H1 (cell line): ENCODE data around the gene HES7. TPM values are rescaled to one million over a fixed set of nuclear protein-coding genes. Genes with fewer than 3 reads are reported as not detected.

Source experiments
- CTCF ChIA-PET: fragments of 300-600 bp; sonication (Branson Sonifier 250); formaldehyde crosslinking; loops from one replicate; lab custom pipeline; 2021; ENCODE audit not compliant: partially characterized antibody; lab: Charles Lee
- POLR2A ChIA-PET: fragments of 300-600 bp; sonication (Branson Sonifier 250); formaldehyde crosslinking; loops from one replicate; lab custom pipeline; 2021; ENCODE audit warnings: inconsistent platforms; ENCODE audit not compliant: partially characterized antibody; lab: Charles Lee
- DNase-seq, 2 experiments: peaks; one replicate each; pipeline versions ENCODE4 v3.0.0 to v3.0.0-alpha.2; 2010 to 2022; ENCODE audit warnings: low spot score in 2 of 2, low read depth in 1 of 2, mixed read lengths in 1 of 2
- FAIRE-seq: peaks from 2 replicates; lab custom pipeline; 2011; peaks lifted over from hg19 to GRCh38; lab: Jason Lieb, UNC
- H2AFZ ChIP-seq: 2 replicates; pipeline ENCODE4 v1.8.1; 2012; ENCODE audit warnings: low read length, inconsistent platforms
- H2AK5ac ChIP-seq: 2 replicates; pipeline ENCODE4 v1.6.1; 2013; ENCODE audit warnings: low read depth, low read length
- H2BK120ac ChIP-seq: replicated peaks from 2 replicates; pipeline ENCODE3; 2013; ENCODE audit warnings: low read depth, low read length, inconsistent platforms
- H2BK12ac ChIP-seq: 2 replicates; pipeline ENCODE4 v1.6.1; 2013; ENCODE audit warnings: low read depth, low read length
- H2BK15ac ChIP-seq: 2 replicates; pipeline ENCODE4 v1.6.1; 2013; ENCODE audit warnings: low read length
- H2BK20ac ChIP-seq: 2 replicates; pipeline ENCODE4 v1.6.1; 2013; ENCODE audit warnings: low read length
- H2BK5ac ChIP-seq: 2 replicates; pipeline ENCODE4 v1.6.1; 2013; ENCODE audit warnings: low read depth, low read length
- H3K14ac ChIP-seq: 2 replicates; pipeline ENCODE4 v1.6.1; 2013; ENCODE audit warnings: inconsistent platforms; ENCODE audit not compliant: insufficient read length
- H3K18ac ChIP-seq: 2 replicates; pipeline ENCODE4 v1.6.1; 2013; ENCODE audit warnings: low read length; ENCODE audit errors: extremely low read depth
- H3K23ac ChIP-seq: 2 replicates; pipeline ENCODE4 v1.6.1; 2013; ENCODE audit warnings: inconsistent platforms; ENCODE audit not compliant: insufficient read length
- H3K23me2 ChIP-seq: 2 replicates; pipeline ENCODE4 v1.6.1; 2013; ENCODE audit warnings: low read depth, low read length
- H3K27ac ChIP-seq: 2 replicates; pipeline ENCODE4 v1.6.1; 2011; ENCODE audit warnings: low read depth, low read length, inconsistent platforms
- H3K27me3 ChIP-seq, 4 experiments: replicated peaks in 1 of 4; 1 replicate in 1 of 4; 2 replicates in 3 of 4; pipeline versions ENCODE4 v1.6.1 to v1.8.1; 2011 to 2013; ENCODE audit warnings: low read length in 3 of 4, mild to moderate bottlenecking in 3 of 4, inconsistent platforms in 2 of 4, mixed read lengths in 2 of 4, moderate library complexity in 1 of 4; ENCODE audit not compliant: control insufficient read depth in 3 of 4, insufficient read depth in 3 of 4; ENCODE audit errors: extremely low read depth in 1 of 4
- H3K36me3 ChIP-seq, 4 experiments: 2 replicates each; pipeline versions ENCODE4 v1.6.1 to v1.8.1; 2011 to 2013; ENCODE audit warnings: mild to moderate bottlenecking in 4 of 4, low read length in 3 of 4, moderate library complexity in 2 of 4, control low read depth in 1 of 4, inconsistent platforms in 1 of 4; ENCODE audit not compliant: insufficient read depth in 4 of 4, control insufficient read depth in 2 of 4
- H3K4ac ChIP-seq: replicated peaks from 2 replicates; pipeline ENCODE3; 2013; ENCODE audit warnings: low read length, low read depth, mixed read lengths, inconsistent platforms; ENCODE audit not compliant: insufficient read length
- H3K4me1 ChIP-seq, 4 experiments: replicated peaks in 1 of 4; 1 replicate in 1 of 4; 2 replicates in 3 of 4; pipeline versions ENCODE4 v1.6.1 to v1.8.1; 2011 to 2013; ENCODE audit warnings: low read length in 3 of 4, inconsistent platforms in 2 of 4, mixed read lengths in 1 of 4; ENCODE audit not compliant: insufficient read depth in 4 of 4, control insufficient read depth in 3 of 4
- H3K4me2 ChIP-seq, 2 experiments: 2 replicates each; pipeline versions ENCODE4 v1.6.1 to v1.8.1; 2011 to 2013; ENCODE audit warnings: low read depth in 2 of 2, low read length in 2 of 2, control low read depth in 1 of 2, inconsistent platforms in 1 of 2, mild to moderate bottlenecking in 1 of 2; ENCODE audit not compliant: insufficient read depth in 1 of 2
- H3K4me3 ChIP-seq, 4 experiments: fragments of 200-600, 300-600 bp in 1 of 4; sonication (generic), shearing (Covaris generic), sonication (Bioruptor Twin) in 1 of 4; 2 replicates each; pipeline versions ENCODE4 v1.5.1 to v1.8.1; 2011 to 2016; ENCODE audit warnings: low read length in 4 of 4, low read depth in 3 of 4, control low read depth in 2 of 4, inconsistent platforms in 2 of 4, mild to moderate bottlenecking in 2 of 4, mixed read lengths in 1 of 4, moderate library complexity in 1 of 4; ENCODE audit not compliant: insufficient read depth in 2 of 4; ENCODE audit errors: extremely low read depth in 1 of 4
- H3K56ac ChIP-seq: replicated peaks from 2 replicates; pipeline ENCODE3; 2013; ENCODE audit warnings: low read depth, mild to moderate bottlenecking, mixed read lengths, low read length, inconsistent platforms; ENCODE audit not compliant: insufficient read length
- H3K79me1 ChIP-seq: 2 replicates; pipeline ENCODE4 v1.6.1; 2013; ENCODE audit warnings: low read depth, low read length, control low read depth
- H3K79me2 ChIP-seq, 2 experiments: 2 replicates each; pipeline versions ENCODE4 v1.6.1 to v1.8.1; 2012 to 2013; ENCODE audit warnings: low read length in 2 of 2, mild to moderate bottlenecking in 2 of 2, inconsistent platforms in 1 of 2; ENCODE audit not compliant: insufficient read depth in 2 of 2, control insufficient read depth in 1 of 2
- H3K9ac ChIP-seq, 4 experiments: replicated peaks in 1 of 4; 1 replicate in 1 of 4; 2 replicates in 3 of 4; pipeline versions ENCODE4 v1.6.1 to v1.8.1; 2011 to 2013; ENCODE audit warnings: low read depth in 3 of 4, low read length in 3 of 4, control low read depth in 2 of 4, mild to moderate bottlenecking in 2 of 4, moderate library complexity in 2 of 4, inconsistent platforms in 1 of 4; ENCODE audit errors: extremely low read depth in 1 of 4
- H3K9me3 ChIP-seq, 2 experiments: 2 replicates each; pipeline versions ENCODE4 v1.6.1 to v1.8.1; 2012 to 2013; ENCODE audit warnings: mild to moderate bottlenecking in 2 of 2, moderate library complexity in 2 of 2, control low read depth in 1 of 2, inconsistent platforms in 1 of 2, low read depth in 1 of 2, low read length in 1 of 2, mixed read lengths in 1 of 2; ENCODE audit not compliant: insufficient read depth in 2 of 2
- H4K20me1 ChIP-seq, 2 experiments: replicated peaks in 1 of 2; 2 replicates each; pipeline versions ENCODE3 to v1.8.1; 2011 to 2013; ENCODE audit warnings: inconsistent platforms in 2 of 2, low read length in 2 of 2, mild to moderate bottlenecking in 1 of 2; ENCODE audit not compliant: insufficient read depth in 2 of 2, control insufficient read depth in 1 of 2
- H4K5ac ChIP-seq: 2 replicates; pipeline ENCODE4 v1.6.1; 2013; ENCODE audit warnings: low read length, low read depth, mixed read lengths, inconsistent platforms; ENCODE audit not compliant: insufficient read length
- H4K8ac ChIP-seq: 2 replicates; pipeline ENCODE4 v1.8.0; 2013; ENCODE audit warnings: mild to moderate bottlenecking, moderate library complexity, low read length, inconsistent platforms; ENCODE audit not compliant: insufficient read depth; ENCODE audit errors: extremely low read depth
- H4K91ac ChIP-seq: replicated peaks from 2 replicates; pipeline ENCODE3; 2013; ENCODE audit warnings: low read length, mixed read lengths, inconsistent platforms; ENCODE audit not compliant: insufficient read length
- ASH2L ChIP-seq: fragments of 200-600, 300-600 bp; sonication (generic); IDR thresholded peaks from one replicate; pipeline ENCODE4 v1.7.1; 2017; ENCODE audit warnings: low read length
- BCL11A ChIP-seq, 2 experiments: IDR thresholded peaks; one replicate each; pipeline ENCODE4 v1.6.1; 2011; ENCODE audit warnings: low read depth in 2 of 2, low read length in 2 of 2, mild to moderate bottlenecking in 2 of 2
- CEBPB ChIP-seq: IDR thresholded peaks from 2 replicates; pipeline ENCODE4 v1.6.1; 2012; ENCODE audit warnings: low read depth, low read length
- CHD1 ChIP-seq: IDR thresholded peaks from 2 replicates; pipeline ENCODE4 v1.6.1; 2012; ENCODE audit warnings: low read depth, low read length, improper control_type of control experiment
- GTF2F1 ChIP-seq: IDR thresholded peaks from 2 replicates; pipeline ENCODE4 v1.6.1; 2012; ENCODE audit warnings: low read depth, low read length, improper control_type of control experiment, borderline replicate concordance
- JUND ChIP-seq: IDR thresholded peaks from 2 replicates; pipeline ENCODE4 v1.6.1; 2011; ENCODE audit warnings: mild to moderate bottlenecking, improper control_type of control experiment, low read length
- KDM4A ChIP-seq: IDR thresholded peaks from one replicate; pipeline ENCODE4 v1.7.1; 2012; ENCODE audit warnings: low read depth, mild to moderate bottlenecking, moderate library complexity, low read length, inconsistent platforms; ENCODE audit not compliant: severe bottlenecking
- KDM5A ChIP-seq: fragments of 200-600 bp; IDR thresholded peaks from 2 replicates; pipeline ENCODE4 v1.7.1; 2012; ENCODE audit warnings: mild to moderate bottlenecking, low read length, inconsistent platforms, mixed read lengths
- RNF2 ChIP-seq: fragments of 200-900, 300-1000 bp; sonication (generic); IDR thresholded peaks from 2 replicates; pipeline ENCODE4 v1.7.1; 2016; ENCODE audit warnings: borderline replicate concordance, low read depth, mild to moderate bottlenecking, antibody characterized with exemption, low read length; ENCODE audit not compliant: poor library complexity, severe bottlenecking; ENCODE audit errors: missing control alignments
- SRF ChIP-seq: IDR thresholded peaks from 2 replicates; pipeline ENCODE4 v1.6.1; 2011; ENCODE audit warnings: mild to moderate bottlenecking, low read depth, low read length, moderate library complexity
- TCF12 ChIP-seq: IDR thresholded peaks from 2 replicates; pipeline ENCODE4 v1.6.1; 2011; ENCODE audit warnings: low read depth, mild to moderate bottlenecking, low read length
- WGBS, 2 experiments: shearing (Covaris generic) in 1 of 2; methylation state at CpG; one replicate each; pipeline versions ENCODE4 v1.1.6 to v1.1.7; 2013 to 2015; ENCODE audit warnings: low lambda C conversion rate in 2 of 2, mixed read lengths in 2 of 2, inconsistent platforms in 1 of 2, low coverage in 1 of 2, missing lambda C conversion rate in 1 of 2; ENCODE audit not compliant: insufficient replicate concordance in 2 of 2, insufficient coverage in 1 of 2, insufficient read length in 1 of 2; ENCODE audit errors: extremely low coverage in 1 of 2, missing lambda C conversion rate in 1 of 2; 5-methylcytosine and 5-hydroxymethylcytosine counted together
- polyA plus RNA-seq, 7 experiments: library from polyadenylated mRNA; depleted of rRNA in 3 of 7; stranded (reverse) in 5 of 7; unstranded in 2 of 7; fragments of >200 nt in 5 of 7; fragments of 200-250 nt in 2 of 7; gene quantifications; 1 replicate in 5 of 7; 2 replicates in 1 of 7; 4 replicates in 1 of 7; pipeline versions ENCODE4 v1.2.1 to v1.2.3, GENCODE V29; 2011 to 2013; ENCODE audit warnings: missing spikeins in 2 of 7, mixed read lengths in 2 of 7
- total RNA-seq: library from RNA; stranded (reverse); fragmentation: NEBNext Ultra II Directional; extraction: Animal tissue kit (Norgen Biotek cat#: 25700); gene quantifications from 2 replicates; pipeline ENCODE4 v1.2.1, GENCODE V29; 2021

Gene HES7
- total and polyA plus RNA-seq, 2 of the 8 experiments (the other 6 are each of a cell fraction or from before 2014, with no cell fraction given) = 0.20 to 0.32 TPM

- H2AFZ ChIP-seq = peak overlapping the region; percentile 84; the same call in 1 of the 2 replicates
- peak overlapping the region; percentile 53 for H3K56ac ChIP-seq
- H4K20me1 ChIP-seq = no peaks in the 10 kb centered on the region
- no peaks in the 10 kb centered on the region for H3K9me3 ChIP-seq
- CTCF ChIA-PET = interaction anchor here (0.7 to 17.3 kb wide), 26 partner anchors 9 to 301 kb away, joined by 3 to 315 read pairs (median 4); partner anchors contain the start of genes ALOX12B, ALOXE3, BORCS6 and HES7
- no peak overlapping the region; the same call in 1 of the 2 replicates for H3K18ac ChIP-seq
- peak overlapping the region; percentile 80 for H4K91ac ChIP-seq
- 2% methylated on average over 59 of the region's 87 CpGs; no CpG with 5 or more reads in 1 of the 2 experiments for WGBS, 2 experiments
- no peak overlapping the region for H2BK5ac ChIP-seq
- peak overlapping the region; percentile 58 to 72 (median 64) for H3K4me3 ChIP-seq
- peak overlapping the region; percentile 69 for H3K4ac ChIP-seq
- H2BK15ac ChIP-seq = 0 out of 2 replicates have a peak overlapping the region, but pooled peaks have one; percentile 12
- H3K4me2 ChIP-seq = peak overlapping the region; percentile 53 to 92
- peak overlapping the region; percentile 42 for H4K5ac ChIP-seq
- no peak overlapping the region for H2BK20ac ChIP-seq
- no peak overlapping the region for H3K27ac ChIP-seq
- no peak overlapping the region for H3K23ac ChIP-seq
- H3K27me3 ChIP-seq = peaks cover 3 to 40% (median 29%) of the 10 kb centered on the region in 4 experiments
- peak overlapping the region; percentile 40; the same call in 1 of the 2 replicates for H2BK12ac ChIP-seq
- H3K79me2 ChIP-seq = no peaks in the 10 kb centered on the region
- H4K8ac ChIP-seq = no peak overlapping the region
- H2BK120ac ChIP-seq = no peak overlapping the region
- peak; percentile 60 for FAIRE-seq
- DNase-seq = peak; percentile 74 to 95
- POLR2A ChIA-PET = interaction anchor here (0.7 to 1.3 kb wide), 5 partner anchors 27 to 83 kb away, joined by 3 read pairs; partner anchors contain the start of gene VAMP2
- no peak overlapping the region for H2AK5ac ChIP-seq
- H3K9ac ChIP-seq = peak overlapping the region in 2 of 4 experiments; percentile 7 to 13; a peak in 3 of 7 replicates
- H3K79me1 ChIP-seq = no peaks in the 10 kb centered on the region
- H3K23me2 ChIP-seq = peaks cover 3% of the 10 kb centered on the region; the same call in 1 of the 2 replicates
- no peak overlapping the region for H3K14ac ChIP-seq
- H3K4me1 ChIP-seq = peaks cover 0 to 5% (median 2%) of the 10 kb centered on the region in 4 experiments; a peak in 4 of 7 replicates
- no peaks in the 10 kb centered on the region for H3K36me3 ChIP-seq
- TF ChIP-seq RNF2 = no peak
- TF ChIP-seq TCF12 = no peak
- TF ChIP-seq JUND = peak; percentile 46; the same call in 1 of the 2 replicates
- TF ChIP-seq KDM4A = peak; percentile 95
- no peak for TF ChIP-seq BCL11A (IDR thresholded peaks at IDR 0.05; ENCODE audit: low read depth in 2 of 2, low read length in 2 of 2)
- no peak for TF ChIP-seq GTF2F1
- no peak for TF ChIP-seq CEBPB
- TF ChIP-seq SRF = no peak
- no peak for TF ChIP-seq CHD1
- no peak for TF ChIP-seq KDM5A
- TF ChIP-seq ASH2L = no peak
These were observed 44.4 kb downstream of the HES7 start for GRCh38 chr17:8079291-8080207.
